CD14-positive monocyte (primary cell): ENCODE measurements around the gene TOLLIP. TPM values are rescaled to one million over a fixed set of nuclear protein-coding genes. Genes with fewer than 3 reads are reported as not detected.
A peak's percentile ranks its signal among the peaks of the same experiment; 100 is the strongest.

Source experiments
- DNase-seq, 3 donors: peaks; one replicate each; pipeline ENCODE4 v3.0.0-alpha.2; 2011 to 2022
- H2AFZ ChIP-seq: 2 replicates; pipeline ENCODE4 v1.6.0; 2012; ENCODE audit warnings: mild to moderate bottlenecking, low read depth, low read length, inconsistent platforms; ENCODE audit not compliant: insufficient read depth, poor library complexity, severe bottlenecking
- H3K27ac ChIP-seq, 2 donors: 1 replicate in 1 of 2; 2 replicates in 1 of 2; pipeline ENCODE4 v1.5.1; 2012 to 2013; ENCODE audit warnings: low read length in 2 of 2, control low read depth in 1 of 2, inconsistent platforms in 1 of 2, low read depth in 1 of 2, mild to moderate bottlenecking in 1 of 2
- H3K27me3 ChIP-seq, 2 donors: one replicate each; pipeline versions ENCODE4 v1.6.0 to v1.6.1; 2011 to 2013; ENCODE audit warnings: low read length in 2 of 2; ENCODE audit not compliant: control insufficient read depth in 2 of 2, insufficient read depth in 2 of 2
- H3K36me3 ChIP-seq, 2 donors: replicated peaks in 1 of 2; 1 replicate in 1 of 2; 2 replicates in 1 of 2; pipeline versions ENCODE4 v1.5.1 to v1.6.1; 2012 to 2013; ENCODE audit warnings: low read length in 2 of 2, control low read depth in 1 of 2, inconsistent platforms in 1 of 2, mild to moderate bottlenecking in 1 of 2; ENCODE audit not compliant: insufficient read depth in 2 of 2, control insufficient read depth in 1 of 2
- H3K4me1 ChIP-seq, 2 donors: 1 replicate in 1 of 2; 2 replicates in 1 of 2; pipeline versions ENCODE4 v1.5.1 to v1.6.1; 2012 to 2013; ENCODE audit warnings: low read length in 2 of 2, control low read depth in 1 of 2, inconsistent platforms in 1 of 2, mild to moderate bottlenecking in 1 of 2, moderate library complexity in 1 of 2; ENCODE audit not compliant: insufficient read depth in 2 of 2, control insufficient read depth in 1 of 2
- H3K4me2 ChIP-seq: replicated peaks from 2 replicates; pipeline ENCODE3; 2012; ENCODE audit warnings: low read length, moderate library complexity, mild to moderate bottlenecking; ENCODE audit not compliant: poor library complexity, severe bottlenecking; ENCODE audit errors: extremely low read depth
- H3K4me3 ChIP-seq, 3 experiments: fragments of 200-600 bp in 1 of 3; sonication (generic) in 1 of 3; replicated peaks in 1 of 3; 1 replicate in 2 of 3; 2 replicates in 1 of 3; pipeline ENCODE4 v1.5.1; 2011 to 2013; ENCODE audit warnings: low read length in 3 of 3, mild to moderate bottlenecking in 3 of 3, control low read depth in 2 of 3, low read depth in 2 of 3, inconsistent platforms in 1 of 3, moderate library complexity in 1 of 3
- H3K79me2 ChIP-seq: 2 replicates; pipeline ENCODE4 v1.6.0; 2012; ENCODE audit warnings: mild to moderate bottlenecking, control low read depth, inconsistent platforms, low read length, moderate library complexity; ENCODE audit not compliant: insufficient read depth
- H3K9ac ChIP-seq: 2 replicates; pipeline ENCODE4 v1.6.0; 2017; ENCODE audit warnings: low read length, mild to moderate bottlenecking; ENCODE audit not compliant: insufficient read depth, poor library complexity, severe bottlenecking
- H3K9me3 ChIP-seq, 2 donors: replicated peaks in 1 of 2; 1 replicate in 1 of 2; 2 replicates in 1 of 2; pipeline versions ENCODE4 v1.5.1 to v1.6.1; 2012 to 2013; ENCODE audit warnings: low read length in 2 of 2, control low read depth in 1 of 2; ENCODE audit not compliant: control insufficient read depth in 1 of 2, insufficient read depth in 1 of 2
- H4K20me1 ChIP-seq: 2 replicates; pipeline ENCODE4 v1.6.0; 2012; ENCODE audit warnings: mild to moderate bottlenecking, low read length, control low read depth, moderate library complexity; ENCODE audit not compliant: insufficient read depth
- H3K27ac Mint-ChIP-seq, 7 donors: one replicate each; pipeline ENCODE4 v1.8.0; 2020; ENCODE audit warnings: mild to moderate bottlenecking in 7 of 7, mixed read lengths in 7 of 7, moderate library complexity in 6 of 7, inconsistent platforms in 2 of 7
- H3K27me3 Mint-ChIP-seq, 3 donors: one replicate each; pipeline ENCODE4 v1.8.0; 2021 to 2022; ENCODE audit warnings: low read depth in 3 of 3, mild to moderate bottlenecking in 3 of 3, mixed read lengths in 3 of 3, moderate library complexity in 3 of 3, inconsistent platforms in 1 of 3
- H3K36me3 Mint-ChIP-seq, 2 donors: one replicate each; pipeline ENCODE4 v1.8.0; 2020; ENCODE audit warnings: mixed read lengths in 2 of 2, inconsistent platforms in 1 of 2, mild to moderate bottlenecking in 1 of 2
- H3K4me1 Mint-ChIP-seq: one replicate; pipeline ENCODE4 v1.8.0; 2020; ENCODE audit warnings: mild to moderate bottlenecking, mixed read lengths
- H3K4me3 Mint-ChIP-seq, 2 donors: one replicate each; pipeline ENCODE4 v1.8.0; 2020; ENCODE audit warnings: mild to moderate bottlenecking in 2 of 2, mixed read lengths in 2 of 2, moderate library complexity in 1 of 2
- H3K9me3 Mint-ChIP-seq, 7 donors: one replicate each; pipeline ENCODE4 v1.8.0; 2020 to 2022; ENCODE audit warnings: mixed read lengths in 7 of 7, mild to moderate bottlenecking in 6 of 7, moderate library complexity in 6 of 7, inconsistent platforms in 2 of 7
- WGBS: methylation state at CpG from one replicate; pipeline ENCODE4 v1.1.5; 2013; ENCODE audit warnings: missing lambda C conversion rate; ENCODE audit not compliant: insufficient coverage; 5-methylcytosine and 5-hydroxymethylcytosine counted together
- intact Hi-C, 2 donors: fragments of 100-400 bp; cut with micrococcal nuclease; formaldehyde crosslinking; loops; one replicate each; pipeline versions ENCODE4 v1.15.0 to v1.15.1; 2023
- polyA plus RNA-seq, 3 donors: library from polyadenylated mRNA; depleted of rRNA in 1 of 3; unstranded in 2 of 3; stranded (reverse) in 1 of 3; fragments of 300-500 nt in 2 of 3; fragments of >200 nt in 1 of 3; fragmentation: Illumina TruSeq in 2 of 3; gene quantifications; 1 replicate in 2 of 3; 2 replicates in 1 of 3; pipeline ENCODE4 v1.2.3, GENCODE V29; 2012 to 2021
- TF ChIP-seq, protein P1 (sequence below): fragments of 200-600 bp; IDR thresholded peaks from one replicate; pipeline ENCODE4 v1.8.0; 2022; ENCODE audit warnings: antibody characterized with exemption, mild to moderate bottlenecking

The TOLLIP gene
- polyA plus RNA-seq, 3 donors, result 67.9 to 72.1 (median 71.7) TPM

GRCh38 chr11:1308743-1309497 lies 512 bp downstream of the TOLLIP start:
- Histone ChIP-seq H3K27ac (peak overlapping the region; percentile 57 to 92), H2AFZ (peak overlapping the region; percentile 19), H3K9me3 (peaks cover 4 to 8% of the 10 kb centered on the region in 2 donors), H3K4me2 (peak overlapping the region; percentile 95), H3K36me3 (peaks cover 11 to 25% of the 10 kb centered on the region in 2 donors), H3K4me1 (peaks cover 55 to 61% of the 10 kb centered on the region in 2 donors), H3K9ac (peak overlapping the region; percentile 87), H3K79me2 (peaks cover 55% of the 10 kb centered on the region), H3K4me3 (peak overlapping the region; percentile 76 to 87 (median 81)), H4K20me1 (peaks cover 52% of the 10 kb centered on the region), H3K27me3 (no peaks in the 10 kb centered on the region)
- H3K36me3 Mint-ChIP-seq, result peaks cover 22 to 47% of the 10 kb centered on the region in 2 donors
- WGBS, result 2% methylated on average over 58 of the region's 58 CpGs
- peak in 1 of 3 donors; percentile 32 for DNase-seq
- peaks cover 4 to 15% (median 12%) of the 10 kb centered on the region in 7 donors for H3K9me3 Mint-ChIP-seq
- H3K27ac Mint-ChIP-seq, result peak overlapping the region in 6 of 7 donors; percentile 45 to 91 (median 80)
- TF ChIP-seq, protein P1, sequence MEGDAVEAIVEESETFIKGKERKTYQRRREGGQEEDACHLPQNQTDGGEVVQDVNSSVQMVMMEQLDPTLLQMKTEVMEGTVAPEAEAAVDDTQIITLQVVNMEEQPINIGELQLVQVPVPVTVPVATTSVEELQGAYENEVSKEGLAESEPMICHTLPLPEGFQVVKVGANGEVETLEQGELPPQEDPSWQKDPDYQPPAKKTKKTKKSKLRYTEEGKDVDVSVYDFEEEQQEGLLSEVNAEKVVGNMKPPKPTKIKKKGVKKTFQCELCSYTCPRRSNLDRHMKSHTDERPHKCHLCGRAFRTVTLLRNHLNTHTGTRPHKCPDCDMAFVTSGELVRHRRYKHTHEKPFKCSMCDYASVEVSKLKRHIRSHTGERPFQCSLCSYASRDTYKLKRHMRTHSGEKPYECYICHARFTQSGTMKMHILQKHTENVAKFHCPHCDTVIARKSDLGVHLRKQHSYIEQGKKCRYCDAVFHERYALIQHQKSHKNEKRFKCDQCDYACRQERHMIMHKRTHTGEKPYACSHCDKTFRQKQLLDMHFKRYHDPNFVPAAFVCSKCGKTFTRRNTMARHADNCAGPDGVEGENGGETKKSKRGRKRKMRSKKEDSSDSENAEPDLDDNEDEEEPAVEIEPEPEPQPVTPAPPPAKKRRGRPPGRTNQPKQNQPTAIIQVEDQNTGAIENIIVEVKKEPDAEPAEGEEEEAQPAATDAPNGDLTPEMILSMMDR, result no peak
- peaks cover 55% of the 10 kb centered on the region for H3K4me1 Mint-ChIP-seq
- peaks cover 0 to 4% (median 0%) of the 10 kb centered on the region in 3 donors for H3K27me3 Mint-ChIP-seq
- peak overlapping the region; percentile 76 to 83 for H3K4me3 Mint-ChIP-seq
- intact Hi-C loops, result loop anchor here (1.0 to 5.0 kb wide), 3 partner anchors 27 to 74 kb away; no protein-coding TSS in a partner anchor

DNA sequence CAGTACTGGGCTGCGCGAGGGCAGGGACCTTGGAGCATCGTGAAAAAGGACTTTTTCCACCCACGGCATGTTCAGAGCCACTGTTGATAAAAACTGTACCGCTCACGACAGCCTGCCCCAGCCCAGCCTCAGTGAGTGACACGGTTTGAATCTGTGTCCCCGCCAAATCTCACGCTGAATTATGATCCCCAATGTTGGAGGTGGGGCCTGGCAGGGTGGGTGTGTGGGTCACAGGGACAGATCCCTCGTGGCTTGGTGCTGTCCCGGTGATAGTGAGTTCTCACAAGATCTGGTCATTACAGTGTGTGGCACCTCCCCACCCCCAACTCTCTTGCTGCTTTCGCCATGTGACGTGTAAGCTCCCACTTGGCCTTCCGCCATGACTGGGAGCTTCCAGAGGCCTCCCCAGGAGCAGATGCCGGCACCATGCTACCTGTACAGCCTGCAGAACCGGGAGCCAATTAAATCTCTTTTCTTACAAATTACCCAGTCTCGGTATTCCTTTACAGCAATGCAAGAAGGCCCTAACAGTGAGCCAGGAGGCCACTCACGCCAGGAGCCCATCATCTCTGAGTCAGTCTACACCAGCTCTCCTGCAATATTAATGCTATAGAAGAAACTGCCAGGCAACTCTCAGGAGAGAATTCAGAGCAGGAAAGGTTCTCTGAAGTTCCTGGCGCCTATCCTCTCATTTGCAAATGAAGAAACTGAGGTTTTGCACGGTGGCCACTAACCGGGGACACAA lies 1.3 kb downstream of the TOLLIP start:
- peaks cover 4 to 15% (median 11%) of the 10 kb centered on the region in 7 donors for H3K9me3 Mint-ChIP-seq
- Histone ChIP-seq H3K9me3 (peaks cover 4 to 8% of the 10 kb centered on the region in 2 donors), H3K9ac (peak overlapping the region; percentile 87), H3K79me2 (peaks cover 62% of the 10 kb centered on the region), H3K4me3 (peak overlapping the region; percentile 76 to 87 (median 81)), H3K27me3 (no peaks in the 10 kb centered on the region), H3K4me2 (peak overlapping the region; percentile 95), H3K4me1 (peaks cover 59 to 68% of the 10 kb centered on the region in 2 donors), H3K27ac (peak overlapping the region; percentile 57 to 92), H2AFZ (no peak overlapping the region), H3K36me3 (peaks cover 13 to 28% of the 10 kb centered on the region in 2 donors), H4K20me1 (peaks cover 60% of the 10 kb centered on the region)
- H3K36me3 Mint-ChIP-seq, result peaks cover 25 to 49% of the 10 kb centered on the region in 2 donors
- H3K27ac Mint-ChIP-seq, result peak overlapping the region; percentile 31 to 91 (median 82)
- no peak for DNase-seq
- H3K4me3 Mint-ChIP-seq, result peak overlapping the region; percentile 74 to 83
- peaks cover 0 to 4% (median 0%) of the 10 kb centered on the region in 3 donors for H3K27me3 Mint-ChIP-seq
- intact Hi-C loops, result loop anchor here (2.0 to 5.0 kb wide), 2 partner anchors 74 to 75 kb away; no protein-coding TSS in a partner anchor
- peaks cover 63% of the 10 kb centered on the region for H3K4me1 Mint-ChIP-seq
- 81% methylated on average over 14 of the region's 21 CpGs for WGBS
- TF ChIP-seq, protein P1, result no peak
